Sigmoid colon (tissue), 7 donors: ENCODE results near the gene UGT1A6. TPM values are rescaled to one million over a fixed set of nuclear protein-coding genes. Genes with fewer than 3 reads are reported as not detected.

Experiments
- DNase-seq: peaks from one replicate; pipeline ENCODE4 v3.0.0-alpha.2; 2019
- H3K27ac ChIP-seq, 4 donors: fragments of 200-600 bp; sonication (generic); one replicate each; pipeline ENCODE4 v1.5.1; 2016 to 2019; ENCODE audit warnings: mild to moderate bottlenecking in 1 of 4
- H3K27me3 ChIP-seq, 3 donors: fragments of 200-600 bp; sonication (generic); one replicate each; pipeline ENCODE4 v1.5.1; 2019; ENCODE audit warnings: mild to moderate bottlenecking in 1 of 3
- H3K36me3 ChIP-seq, 4 donors: fragments of 200-600 bp; sonication (generic); one replicate each; pipeline ENCODE4 v1.5.1; 2016 to 2019
- H3K4me1 ChIP-seq, 4 donors: fragments of 200-600 bp; sonication (generic); one replicate each; pipeline ENCODE4 v1.5.1; 2017 to 2019
- H3K4me3 ChIP-seq, 4 donors: fragments of 200-600 bp; sonication (generic); one replicate each; pipeline ENCODE4 v1.5.1; 2017 to 2019; ENCODE audit warnings: mild to moderate bottlenecking in 2 of 4, moderate library complexity in 1 of 4
- H3K9me3 ChIP-seq, 4 donors: fragments of 200-600 bp in 3 of 4; sonication (generic) in 3 of 4; one replicate each; pipeline versions ENCODE4 v1.5.1 to v1.6.1; 2013 to 2019
- CTCF ChIP-seq, 4 experiments: fragments of 450-650 bp in 3 of 4; fragments of 200-600 bp in 1 of 4; IDR thresholded peaks; one replicate each; pipeline ENCODE4 v1.5.1; 2016 to 2019; ENCODE audit warnings: antibody characterized with exemption in 4 of 4, mild to moderate bottlenecking in 3 of 4, moderate library complexity in 2 of 4
- EP300 ChIP-seq, 4 donors: sonication (generic); formaldehyde crosslinking; IDR thresholded peaks; one replicate each; pipeline ENCODE4 v1.6.1; 2017; ENCODE audit warnings: antibody characterized with exemption in 4 of 4
- POLR2A ChIP-seq, 2 donors: fragments of 450-650 bp; IDR thresholded peaks; one replicate each; pipeline ENCODE4 v1.6.1; 2016; ENCODE audit warnings: antibody characterized with exemption in 2 of 2, mild to moderate bottlenecking in 2 of 2, moderate library complexity in 2 of 2
- POLR2AphosphoS5 ChIP-seq, 4 donors: sonication (generic); formaldehyde crosslinking; IDR thresholded peaks; one replicate each; pipeline ENCODE4 v1.6.1; 2017; ENCODE audit warnings: antibody characterized with exemption in 4 of 4
- WGBS, 2 donors: extraction: QIAGEN DNeasy Blood & Tissue Kit; methylation state at CpG; one replicate each; pipeline ENCODE4 v1.1.7; 2013; 5-methylcytosine and 5-hydroxymethylcytosine counted together
- intact Hi-C: fragments of 100-400 bp; cut with DNase I; formaldehyde crosslinking; loops from one replicate; pipeline ENCODE4 v1.15.1; 2023
- polyA plus RNA-seq, 3 donors: library from polyadenylated mRNA; stranded (reverse); fragments of 200-250 nt; gene quantifications; one replicate each; pipeline ENCODE4 v1.2.3, GENCODE V29; 2013
- total RNA-seq, 4 donors: library from RNA; depleted of rRNA; stranded (reverse); fragments of >200 nt; gene quantifications; one replicate each; pipeline ENCODE4 v1.1.0, GENCODE V29; 2016
- donor health status: healthy with polysubstance abuse.
- donor health status: Bipolar disorder and iron deficiency.
- donor health status: healthy.

The UGT1A6 gene
- total and polyA plus RNA-seq, 7 donors: 3.0 TPM; not detected in 6

GRCh38 chr2:233815861-233816260 is 123.2 kb downstream of the UGT1A6 start:
- Histone ChIP-seq H3K36me3 (no peaks in the 10 kb centered on the region), H3K9me3 (peaks cover 0 to 1% (median 0%) of the 10 kb centered on the region in 4 donors), H3K4me1 (no peaks in the 10 kb centered on the region), H3K4me3 (no peak overlapping the region), H3K27ac (no peak overlapping the region), H3K27me3 (no peaks in the 10 kb centered on the region)
- no peak for DNase-seq
- intact Hi-C loops: no loop called here
- WGBS, 2 donors: 93% methylated on average over 6 of the region's 6 CpGs
- TF ChIP-seq EP300 (IDR thresholded peaks at IDR 0.05) (no peak), POLR2AphosphoS5 (IDR thresholded peaks at IDR 0.05) (no peak), CTCF (IDR thresholded peaks at IDR 0.05) (no peak), POLR2A (IDR thresholded peaks at IDR 0.05) (no peak)

GRCh38 chr2:233816334-233816733 is 123.6 kb downstream of the UGT1A6 start:
- DNase-seq: peak; percentile 30
- Histone ChIP-seq H3K4me3 (no peak overlapping the region), H3K27me3 (no peaks in the 10 kb centered on the region), H3K36me3 (no peaks in the 10 kb centered on the region), H3K9me3 (peaks cover 0 to 1% (median 0%) of the 10 kb centered on the region in 4 donors), H3K4me1 (no peaks in the 10 kb centered on the region), H3K27ac (no peak overlapping the region)
- WGBS, 2 donors: 61 to 70% methylated on average over 2 of the region's 2 CpGs
- intact Hi-C loops: no loop called here
- TF ChIP-seq EP300 (IDR thresholded peaks at IDR 0.05) (no peak), CTCF (IDR thresholded peaks at IDR 0.05) (no peak), POLR2AphosphoS5 (IDR thresholded peaks at IDR 0.05) (no peak), POLR2A (IDR thresholded peaks at IDR 0.05) (no peak)

GRCh38 chr2:233816771-233817170 is 124.1 kb downstream of the UGT1A6 start:
- no peaks in the 10 kb centered on the region for H3K36me3 ChIP-seq
- no peak for TF ChIP-seq EP300 (IDR thresholded peaks at IDR 0.05)
- no peak for TF ChIP-seq POLR2AphosphoS5 (IDR thresholded peaks at IDR 0.05)
- no peak for TF ChIP-seq CTCF (IDR thresholded peaks at IDR 0.05)
- no peak for TF ChIP-seq POLR2A (IDR thresholded peaks at IDR 0.05)
- intact Hi-C loops: no loop called here
- H3K9me3 ChIP-seq: peaks cover 0 to 1% (median 0%) of the 10 kb centered on the region in 4 donors
- peak; percentile 32 for DNase-seq
- H3K4me1 ChIP-seq: no peaks in the 10 kb centered on the region
- WGBS, 2 donors: 82 to 87% methylated on average over 4 of the region's 4 CpGs
- no peaks in the 10 kb centered on the region for H3K27me3 ChIP-seq
- H3K4me3 ChIP-seq: no peak overlapping the region
- H3K27ac ChIP-seq: no peak overlapping the region

GRCh38 chr2:233817361-233817911 is 124.7 kb downstream of the UGT1A6 start:
- no peaks in the 10 kb centered on the region for H3K27me3 ChIP-seq
- H3K4me3 ChIP-seq: no peak overlapping the region
- TF ChIP-seq EP300 (IDR thresholded peaks at IDR 0.05) (no peak), CTCF (IDR thresholded peaks at IDR 0.05) (no peak), POLR2A (IDR thresholded peaks at IDR 0.05) (no peak), POLR2AphosphoS5 (IDR thresholded peaks at IDR 0.05) (no peak)
- H3K27ac ChIP-seq: no peak overlapping the region
- WGBS, 2 donors: 81 to 82% methylated on average over 3 of the region's 3 CpGs
- no peaks in the 10 kb centered on the region for H3K36me3 ChIP-seq
- H3K4me1 ChIP-seq: no peaks in the 10 kb centered on the region
- peak; percentile 39 for DNase-seq
- intact Hi-C loops: no loop called here
- peaks cover 0 to 1% (median 0%) of the 10 kb centered on the region in 4 donors for H3K9me3 ChIP-seq
